ENCODE data around the gene C3orf20.

C3orf20 gene

GRCh38 chr3:14771593-14772497 is 96.9 kb downstream of the C3orf20 start:
- WGBS, 2 experiments: 87 to 94% methylated on average over 15 to 18 of the region's 18 CpGs
- H3K9me3 ChIP-seq (ENCODE audit: control insufficient read depth, low read length): no peaks in the 10 kb centered on the region
- H3K27me3 ChIP-seq (ENCODE audit: control insufficient read depth, insufficient read depth, low read length, poor library complexity, severe bottlenecking): no peaks in the 10 kb centered on the region

GRCh38 chr3:14772533-14773138 is 97.7 kb downstream of the C3orf20 start:
- WGBS, 2 experiments: 92 to 93% methylated on average over 16 of the region's 16 CpGs
- no peak overlapping the region for H3K4me3 ChIP-seq (ENCODE audit: insufficient read depth, low read depth, low read length)
- no peak overlapping the region for H3K27ac ChIP-seq (ENCODE audit: insufficient read depth, low read depth, low read length, poor library complexity, severe bottlenecking)
- no peaks in the 10 kb centered on the region for H3K27me3 ChIP-seq (ENCODE audit: control insufficient read depth, insufficient read depth, low read length, poor library complexity, severe bottlenecking)
- no peaks in the 10 kb centered on the region for H3K4me1 ChIP-seq (ENCODE audit: control insufficient read depth, insufficient read depth, low read length)
- H3K9me3 ChIP-seq (ENCODE audit: control insufficient read depth, low read length): no peaks in the 10 kb centered on the region
- no peaks in the 10 kb centered on the region for H3K36me3 ChIP-seq (ENCODE audit: control insufficient read depth, insufficient read depth, low read length)

More at GRCh38 chr3:14771593-14772497, 96.9 kb downstream of the C3orf20 start:
- no peaks in the 10 kb centered on the region for H3K36me3 ChIP-seq (ENCODE audit: control insufficient read depth, insufficient read depth, low read length)
- no peak overlapping the region for H3K4me3 ChIP-seq (ENCODE audit: insufficient read depth, low read depth, low read length)
- no peak overlapping the region for H3K27ac ChIP-seq (ENCODE audit: insufficient read depth, low read depth, low read length, poor library complexity, severe bottlenecking)
- no peaks in the 10 kb centered on the region for H3K4me1 ChIP-seq (ENCODE audit: control insufficient read depth, insufficient read depth, low read length)

- no peaks in the 10 kb centered on the region for H3K4me1 ChIP-seq (ENCODE audit: control insufficient read depth, insufficient read depth, low read length)
- H3K4me3 ChIP-seq (ENCODE audit: insufficient read depth, low read depth, low read length): no peak overlapping the region
- H3K9me3 ChIP-seq (ENCODE audit: control insufficient read depth, low read length): no peaks in the 10 kb centered on the region
- no peaks in the 10 kb centered on the region for H3K36me3 ChIP-seq (ENCODE audit: control insufficient read depth, insufficient read depth, low read length)
- H3K27ac ChIP-seq (ENCODE audit: insufficient read depth, low read depth, low read length, poor library complexity, severe bottlenecking): no peak overlapping the region
- H3K27me3 ChIP-seq (ENCODE audit: control insufficient read depth, insufficient read depth, low read length, poor library complexity, severe bottlenecking): no peaks in the 10 kb centered on the region
Observed at GRCh38 chr3:14773281-14773680, 98.3 kb downstream of the C3orf20 start.

- H3K27me3 ChIP-seq (ENCODE audit: control insufficient read depth, insufficient read depth, low read length, poor library complexity, severe bottlenecking): no peaks in the 10 kb centered on the region
- no peak overlapping the region for H3K27ac ChIP-seq (ENCODE audit: insufficient read depth, low read depth, low read length, poor library complexity, severe bottlenecking)
- WGBS, 2 experiments: 88 to 89% methylated on average over 6 of the region's 6 CpGs
- H3K36me3 ChIP-seq (ENCODE audit: control insufficient read depth, insufficient read depth, low read length): no peaks in the 10 kb centered on the region
- no peaks in the 10 kb centered on the region for H3K9me3 ChIP-seq (ENCODE audit: control insufficient read depth, low read length)
- H3K4me3 ChIP-seq (ENCODE audit: insufficient read depth, low read depth, low read length): no peak overlapping the region
- no peaks in the 10 kb centered on the region for H3K4me1 ChIP-seq (ENCODE audit: control insufficient read depth, insufficient read depth, low read length)
Observed at GRCh38 chr3:14773691-14774128, 98.8 kb downstream of the C3orf20 start.

- Histone ChIP-seq H3K4me1 (ENCODE audit: control insufficient read depth, insufficient read depth, low read length) (no peaks in the 10 kb centered on the region), H3K27ac (ENCODE audit: insufficient read depth, low read depth, low read length, poor library complexity, severe bottlenecking) (no peak overlapping the region), H3K4me3 (ENCODE audit: insufficient read depth, low read depth, low read length) (no peak overlapping the region), H3K9me3 (ENCODE audit: control insufficient read depth, low read length) (no peaks in the 10 kb centered on the region), H3K27me3 (ENCODE audit: control insufficient read depth, insufficient read depth, low read length, poor library complexity, severe bottlenecking) (no peaks in the 10 kb centered on the region), H3K36me3 (ENCODE audit: control insufficient read depth, insufficient read depth, low read length) (no peaks in the 10 kb centered on the region)
- WGBS, 2 experiments: 88 to 90% methylated on average over 12 of the region's 12 CpGs
Observed at GRCh38 chr3:14774431-14774830, 99.5 kb downstream of the C3orf20 start.

GRCh38 chr3:14775011-14775410 is 100.1 kb downstream of the C3orf20 start:
- no peaks in the 10 kb centered on the region for H3K36me3 ChIP-seq (ENCODE audit: control insufficient read depth, insufficient read depth, low read length)
- 93 to 94% methylated on average over 7 of the region's 7 CpGs for WGBS, 2 experiments
- H3K27ac ChIP-seq (ENCODE audit: insufficient read depth, low read depth, low read length, poor library complexity, severe bottlenecking): no peak overlapping the region
- H3K4me1 ChIP-seq (ENCODE audit: control insufficient read depth, insufficient read depth, low read length): no peaks in the 10 kb centered on the region
- H3K9me3 ChIP-seq (ENCODE audit: control insufficient read depth, low read length): no peaks in the 10 kb centered on the region
- H3K4me3 ChIP-seq (ENCODE audit: insufficient read depth, low read depth, low read length): no peak overlapping the region
- no peaks in the 10 kb centered on the region for H3K27me3 ChIP-seq (ENCODE audit: control insufficient read depth, insufficient read depth, low read length, poor library complexity, severe bottlenecking)

- no peak overlapping the region for H3K27ac ChIP-seq (ENCODE audit: insufficient read depth, low read depth, low read length, poor library complexity, severe bottlenecking)
- H3K4me1 ChIP-seq (ENCODE audit: control insufficient read depth, insufficient read depth, low read length): no peaks in the 10 kb centered on the region
- H3K4me3 ChIP-seq (ENCODE audit: insufficient read depth, low read depth, low read length): no peak overlapping the region
- no peaks in the 10 kb centered on the region for H3K27me3 ChIP-seq (ENCODE audit: control insufficient read depth, insufficient read depth, low read length, poor library complexity, severe bottlenecking)
- H3K36me3 ChIP-seq (ENCODE audit: control insufficient read depth, insufficient read depth, low read length): no peaks in the 10 kb centered on the region
- H3K9me3 ChIP-seq (ENCODE audit: control insufficient read depth, low read length): no peaks in the 10 kb centered on the region
- WGBS, 2 experiments: 91 to 93% methylated on average over 4 of the region's 4 CpGs
Observed at GRCh38 chr3:14775563-14775962, 100.6 kb downstream of the C3orf20 start.

- H3K27ac ChIP-seq (ENCODE audit: insufficient read depth, low read depth, low read length, poor library complexity, severe bottlenecking): no peak overlapping the region
- no CpG with 5 or more reads among the region's 2 CpGs for WGBS, 2 experiments
- no peaks in the 10 kb centered on the region for H3K9me3 ChIP-seq (ENCODE audit: control insufficient read depth, low read length)
- H3K36me3 ChIP-seq (ENCODE audit: control insufficient read depth, insufficient read depth, low read length): no peaks in the 10 kb centered on the region
- H3K4me1 ChIP-seq (ENCODE audit: control insufficient read depth, insufficient read depth, low read length): peaks cover 3% of the 10 kb centered on the region
- no peaks in the 10 kb centered on the region for H3K27me3 ChIP-seq (ENCODE audit: control insufficient read depth, insufficient read depth, low read length, poor library complexity, severe bottlenecking)
- H3K4me3 ChIP-seq (ENCODE audit: insufficient read depth, low read depth, low read length): no peak overlapping the region
Observed at GRCh38 chr3:14779069-14779685, 104.2 kb downstream of the C3orf20 start.

- H3K4me3 ChIP-seq (ENCODE audit: insufficient read depth, low read depth, low read length): no peak overlapping the region
- 36 to 41% methylated on average over 12 of the region's 12 CpGs for WGBS, 2 experiments
- H3K27ac ChIP-seq (ENCODE audit: insufficient read depth, low read depth, low read length, poor library complexity, severe bottlenecking): no peak overlapping the region
- peaks cover 5% of the 10 kb centered on the region for H3K4me1 ChIP-seq (ENCODE audit: control insufficient read depth, insufficient read depth, low read length)
- H3K9me3 ChIP-seq (ENCODE audit: control insufficient read depth, low read length): no peaks in the 10 kb centered on the region
- H3K27me3 ChIP-seq (ENCODE audit: control insufficient read depth, insufficient read depth, low read length, poor library complexity, severe bottlenecking): no peaks in the 10 kb centered on the region
- no peaks in the 10 kb centered on the region for H3K36me3 ChIP-seq (ENCODE audit: control insufficient read depth, insufficient read depth, low read length)
Observed at GRCh38 chr3:14780927-14781507, 106.1 kb downstream of the C3orf20 start.
